SKM-1 treated with dmso at 0.1 percent for 144 hours (cell line): ENCODE data around the gene UBE2D2.
A peak's percentile ranks its signal among the peaks of the same experiment; 100 is the strongest.
"Not testable (repeated sequence)": the region's sequence is repeated elsewhere in the genome, so short reads cannot be mapped to it uniquely, and the experiment has no call there.

Experiments
- DNase-seq: peaks from one replicate; lab custom pipeline; 2025; ENCODE audit not compliant: unreplicated experiment; lab: John Stamatoyannopoulos, UW

UBE2D2 gene

GRCh38 chr5:139546593-139546992 is 14.5 kb upstream of the UBE2D2 start:
- DNase-seq: not testable (repeated sequence)

GRCh38 chr5:139549162-139549894 is 11.8 kb upstream of the UBE2D2 start:
- DNase-seq: no peak

GRCh38 chr5:139550051-139550872 is 10.9 kb upstream of the UBE2D2 start:
- DNase-seq: not testable (repeated sequence)

GRCh38 chr5:139551191-139551889 is 9.8 kb upstream of the UBE2D2 start:
- no peak for DNase-seq

- no peak for DNase-seq
Measured at GRCh38 chr5:139552893-139553575, 8.1 kb upstream of the UBE2D2 start.

GRCh38 chr5:139554264-139554663 is 6.9 kb upstream of the UBE2D2 start:
- no peak for DNase-seq

- no peak for DNase-seq
Measured at GRCh38 chr5:139557811-139558210, 3.3 kb upstream of the UBE2D2 start.

- DNase-seq: no peak
Measured at GRCh38 chr5:139561655-139562451, 714 bp downstream of the UBE2D2 start.

GRCh38 chr5:139562847-139563246 is 1.7 kb downstream of the UBE2D2 start:
- no peak for DNase-seq

- peak; percentile 75 for DNase-seq
Measured at GRCh38 chr5:139565411-139566305, 4.5 kb downstream of the UBE2D2 start.

- peak; percentile 69 for DNase-seq
Measured at GRCh38 chr5:139566611-139567010, 5.5 kb downstream of the UBE2D2 start.

- DNase-seq: no peak
Measured at GRCh38 chr5:139569270-139569955, 8.3 kb downstream of the UBE2D2 start.

GRCh38 chr5:139571543-139571942 is 10.4 kb downstream of the UBE2D2 start:
- DNase-seq: no peak

- no peak for DNase-seq
Measured at GRCh38 chr5:139571966-139572365, 10.8 kb downstream of the UBE2D2 start.

GRCh38 chr5:139574641-139575312 is 13.6 kb downstream of the UBE2D2 start:
- DNase-seq: no peak

GRCh38 chr5:139575313-139575646 is 14.1 kb downstream of the UBE2D2 start:
- no peak for DNase-seq

GRCh38 chr5:139575751-139576150 is 14.6 kb downstream of the UBE2D2 start:
- DNase-seq: no peak

- DNase-seq: no peak
Measured at GRCh38 chr5:139577689-139578290, 16.7 kb downstream of the UBE2D2 start.
